GM18498 (cell line): ENCODE data around the gene DPP6.
"Not testable (repeated sequence)": the region's sequence is repeated elsewhere in the genome, so short reads cannot be mapped to it uniquely, and the experiment has no call there.

Experiments
- ATAC-seq: cut with Tn5 transposase; IDR thresholded peaks from one replicate; pipeline ENCODE4 v1.9.1; 2021; ENCODE audit warnings: mild to moderate bottlenecking, moderate library complexity; ENCODE audit not compliant: unreplicated experiment

DPP6 gene

DNA sequence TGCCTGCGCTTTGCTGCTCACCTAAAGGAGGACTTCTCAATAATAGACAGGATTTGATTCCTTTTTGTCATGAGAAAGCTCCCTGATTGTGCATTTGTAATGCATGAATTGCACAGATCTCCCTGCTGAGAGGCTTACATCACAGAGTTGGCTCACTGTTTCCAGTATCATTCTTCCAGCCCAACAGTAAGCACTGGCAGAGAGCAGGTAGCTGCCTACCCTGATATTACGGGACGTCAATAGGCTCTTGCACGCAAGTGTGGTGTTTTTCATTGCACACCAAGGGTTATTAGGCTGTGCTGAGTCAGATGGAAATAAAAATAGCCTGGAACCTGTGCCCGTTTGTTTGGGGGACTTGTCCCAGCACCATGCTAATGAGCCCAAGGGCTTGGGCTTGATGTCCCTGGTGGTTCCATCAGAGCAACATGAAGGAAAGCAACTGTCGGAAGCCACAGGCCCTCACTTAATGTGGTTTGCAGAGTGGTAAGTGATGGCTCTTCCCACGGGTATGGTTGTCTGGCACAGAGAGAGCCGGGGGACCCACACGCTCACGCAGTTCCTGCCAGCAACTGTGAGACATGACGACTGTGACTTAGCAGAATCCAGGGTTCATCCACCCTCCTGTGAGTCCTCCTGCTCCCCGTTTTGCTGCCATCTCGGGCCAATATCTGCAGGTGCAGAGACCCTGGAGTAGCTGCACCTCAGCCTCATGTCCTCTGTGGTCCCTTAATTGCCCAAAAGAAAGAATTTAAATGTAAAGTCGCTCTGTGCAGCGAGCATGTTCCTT lies 20.4 kb downstream of the DPP6 start:
- ATAC-seq = not testable (repeated sequence)

GRCh38 chr7:154078523-154078922 lies 26.3 kb downstream of the DPP6 start:
- not testable (repeated sequence) for ATAC-seq

- not testable (repeated sequence) for ATAC-seq
Measured at GRCh38 chr7:154080249-154080648, 28.1 kb downstream of the DPP6 start.

GRCh38 chr7:154087037-154087725 lies 35.0 kb downstream of the DPP6 start:
- ATAC-seq = not testable (repeated sequence)

- not testable (repeated sequence) for ATAC-seq
Measured at GRCh38 chr7:154092093-154092492, 39.9 kb downstream of the DPP6 start.

DNA sequence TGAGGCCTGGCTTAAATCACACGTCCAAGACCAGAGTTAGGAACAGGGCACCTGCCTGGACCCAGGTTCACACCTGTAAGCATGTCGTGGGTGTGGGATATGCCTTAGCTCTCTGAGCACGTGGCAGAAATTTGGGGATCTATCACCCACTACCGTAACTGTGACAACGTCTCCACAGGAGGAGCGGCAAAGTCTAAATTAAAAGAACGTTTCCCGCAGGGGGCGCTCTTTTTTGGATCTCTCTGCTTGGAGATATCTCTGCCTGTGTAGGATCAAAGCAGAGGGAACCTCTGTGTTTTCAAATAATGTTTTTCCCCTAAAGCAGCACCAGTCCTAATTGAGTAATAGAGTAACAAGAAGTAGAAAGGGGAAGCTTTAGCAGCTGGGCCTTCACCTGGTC lies 43.0 kb downstream of the DPP6 start:
- ATAC-seq = not testable (repeated sequence)

DNA sequence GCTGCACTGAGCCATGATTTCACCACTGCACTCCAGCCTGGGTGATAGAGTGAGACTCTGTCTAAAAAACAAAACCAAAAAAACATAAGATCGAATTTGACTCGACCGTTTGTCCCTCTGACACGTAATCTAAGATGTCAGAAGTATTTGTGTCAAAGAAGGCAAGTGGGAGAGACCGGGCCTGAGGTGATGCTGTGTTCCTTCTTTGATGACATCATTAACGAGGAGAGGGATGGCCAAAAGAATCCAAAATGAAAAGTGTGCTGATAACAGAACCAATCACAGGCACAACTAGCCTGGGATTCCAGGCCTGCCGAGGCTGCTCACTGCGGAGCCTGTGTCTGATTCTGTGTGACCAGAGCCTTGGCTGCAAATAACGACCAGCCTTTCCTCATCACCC lies 52.9 kb downstream of the DPP6 start:
- ATAC-seq = not testable (repeated sequence)

DNA sequence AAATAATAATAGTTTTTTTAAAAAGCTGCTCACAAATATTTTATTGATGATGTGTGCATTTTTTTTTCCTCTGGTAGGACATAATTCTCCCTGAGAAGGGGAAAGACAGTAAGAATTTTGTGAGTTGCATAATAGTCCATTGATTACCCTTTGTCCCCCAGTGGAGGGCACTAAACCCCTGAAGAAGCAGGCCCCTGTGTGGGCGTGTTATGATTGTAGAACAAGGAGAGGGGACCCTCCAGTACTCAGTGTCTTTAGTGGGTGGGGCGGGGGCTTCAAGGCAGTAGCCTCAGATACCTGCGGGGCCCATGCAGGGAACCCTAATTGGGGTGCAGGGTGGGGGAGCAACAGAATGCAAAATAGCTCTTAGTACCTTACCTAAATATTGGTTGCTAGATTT lies 57.4 kb downstream of the DPP6 start:
- not testable (repeated sequence) for ATAC-seq

DNA sequence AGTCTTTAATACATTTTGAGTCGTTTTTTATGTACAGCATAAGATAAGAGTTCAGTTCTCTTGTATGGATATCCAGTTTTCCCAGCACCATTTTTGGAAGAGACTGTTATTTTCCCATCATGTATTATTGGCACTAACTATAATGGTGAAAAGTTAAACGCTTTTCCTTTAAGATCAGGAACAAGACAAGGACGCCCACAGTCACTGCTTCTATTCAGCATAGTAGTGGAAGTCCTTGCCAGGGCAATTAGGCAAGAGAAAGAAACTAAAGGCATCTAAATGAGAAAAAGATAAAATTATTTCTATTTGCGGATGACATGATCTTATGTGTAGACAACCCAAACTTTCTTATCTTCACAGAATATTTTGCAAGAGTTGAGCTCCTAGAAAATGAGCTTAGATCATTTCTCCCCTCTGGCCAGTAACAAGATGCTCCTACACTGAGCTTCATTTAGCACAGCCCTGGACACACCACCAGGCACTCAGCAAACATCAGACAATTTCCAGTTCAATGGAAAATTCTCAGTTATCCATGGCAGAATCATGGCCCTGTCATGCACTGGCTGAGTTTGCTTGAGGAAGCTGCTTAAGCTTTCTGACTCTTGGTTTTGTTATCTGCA lies 61.6 kb downstream of the DPP6 start:
- ATAC-seq = not testable (repeated sequence)

DNA sequence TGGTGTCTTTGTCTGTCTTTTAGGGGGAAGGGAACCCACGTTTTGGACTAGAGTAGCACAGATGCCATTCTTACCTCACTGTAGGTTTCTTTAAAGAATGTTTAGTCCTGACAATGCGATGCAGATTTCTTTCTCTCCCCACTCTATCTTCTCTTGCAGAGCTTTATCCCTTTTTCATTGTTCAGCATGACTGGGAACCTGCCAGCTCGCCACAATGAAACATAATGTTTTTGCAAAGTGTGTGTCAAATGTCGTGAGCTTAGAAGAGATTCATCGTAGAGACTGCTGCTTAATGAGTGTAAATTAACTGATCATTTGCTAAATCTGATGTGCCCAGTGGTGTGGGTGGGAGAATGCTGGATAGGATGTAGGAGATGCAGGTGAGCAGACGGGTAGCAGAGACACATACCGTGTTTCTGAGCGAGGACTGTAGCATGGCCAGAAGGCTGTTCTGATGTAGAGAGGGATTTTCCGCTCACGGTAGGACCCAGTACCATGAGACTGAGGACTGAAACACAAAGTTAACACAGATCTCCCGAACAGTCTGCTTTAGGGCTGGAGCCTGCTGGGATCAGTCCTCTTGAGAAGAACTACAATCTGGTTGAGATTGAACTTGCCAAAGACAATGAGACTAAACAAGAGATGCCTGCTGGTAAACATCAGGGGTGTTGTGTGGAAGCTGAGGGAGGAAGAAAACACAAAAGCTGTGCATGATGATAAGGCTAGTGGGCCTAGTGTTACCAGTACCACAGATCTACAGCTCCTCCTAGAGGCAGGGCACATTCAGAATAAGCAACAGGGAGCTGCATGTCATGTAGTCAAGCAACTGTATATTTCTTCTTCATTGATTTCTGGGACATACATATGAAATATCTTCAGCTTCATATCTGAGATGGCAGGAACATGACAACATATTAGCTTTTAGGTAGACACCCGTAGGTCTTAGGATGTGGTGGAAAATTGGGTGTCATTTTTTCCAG lies 65.5 kb downstream of the DPP6 start:
- not testable (repeated sequence) for ATAC-seq

DNA sequence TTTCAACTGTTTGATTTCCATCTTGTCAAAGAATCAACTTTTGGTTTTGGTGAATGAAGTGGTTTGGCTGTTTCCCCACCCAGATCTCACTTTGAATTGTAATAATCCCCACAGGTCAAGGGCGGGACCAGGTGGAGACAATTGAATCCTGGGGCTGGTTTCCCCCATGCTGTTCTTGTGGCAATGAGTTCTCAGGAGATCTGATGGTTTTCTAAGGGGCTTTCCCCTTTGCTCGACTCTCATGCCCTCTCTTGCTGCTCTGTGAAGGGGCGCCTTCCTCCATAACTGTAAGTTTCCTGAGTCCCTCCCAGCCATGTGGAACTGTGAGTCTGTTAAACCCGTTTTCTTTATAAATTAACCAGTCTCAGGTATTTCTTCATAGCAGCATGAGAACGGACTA lies 68.6 kb downstream of the DPP6 start:
- not testable (repeated sequence) for ATAC-seq

GRCh38 chr7:154122720-154123119 lies 70.5 kb downstream of the DPP6 start:
- ATAC-seq = not testable (repeated sequence)

GRCh38 chr7:154123397-154123796 lies 71.2 kb downstream of the DPP6 start:
- ATAC-seq = not testable (repeated sequence)

- ATAC-seq = not testable (repeated sequence)
Measured at GRCh38 chr7:154129142-154129541, 76.9 kb downstream of the DPP6 start.

GRCh38 chr7:154132617-154133016 lies 80.4 kb downstream of the DPP6 start:
- not testable (repeated sequence) for ATAC-seq

DNA sequence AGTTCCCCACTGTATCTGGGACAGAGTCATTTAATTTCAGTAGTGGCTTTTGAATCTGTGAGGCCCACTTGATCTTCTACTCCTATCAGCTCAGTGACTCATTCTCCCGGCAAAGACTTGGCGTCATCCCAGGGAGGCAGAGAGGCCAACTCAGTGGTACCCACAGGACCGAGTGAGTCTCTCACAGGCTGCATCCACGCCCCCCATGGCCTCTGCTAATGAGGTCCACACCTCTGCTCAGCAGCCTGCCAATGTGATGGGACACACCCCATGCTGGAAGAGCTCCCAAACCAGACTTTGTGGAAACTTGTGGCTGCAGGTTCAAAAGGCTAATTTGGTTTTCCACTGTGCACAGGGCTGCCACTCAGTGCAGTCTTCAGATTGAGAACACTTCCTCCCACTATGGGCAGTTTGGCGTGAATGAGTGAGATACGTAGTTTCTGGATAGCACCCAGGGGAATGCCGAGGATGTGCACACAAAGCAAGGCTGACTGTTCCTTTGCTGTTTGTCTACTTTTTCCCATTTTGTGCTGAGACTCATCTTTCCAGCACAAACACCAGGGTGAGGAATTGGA lies 81.6 kb downstream of the DPP6 start:
- not testable (repeated sequence) for ATAC-seq

- ATAC-seq = not testable (repeated sequence)
Measured at GRCh38 chr7:154134698-154135097, 82.5 kb downstream of the DPP6 start.

DNA sequence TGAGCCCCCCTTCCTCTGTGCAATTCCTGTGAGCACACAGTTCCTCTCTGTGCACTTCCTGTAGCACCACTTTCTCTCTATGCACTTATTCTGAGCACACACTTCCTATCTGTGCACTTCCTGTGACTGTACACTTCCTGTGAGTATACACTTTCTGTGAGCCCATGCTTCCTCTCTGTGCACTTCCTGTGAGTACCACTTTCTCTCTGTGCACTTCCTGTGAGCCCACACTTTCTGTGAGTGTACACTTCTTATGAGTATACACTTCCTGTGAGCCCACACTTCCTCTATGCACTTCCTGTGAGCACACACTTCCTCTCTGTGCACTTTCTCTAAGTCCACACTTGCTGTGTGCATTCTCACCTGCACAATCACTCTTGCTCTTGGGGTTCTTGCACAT lies 83.4 kb downstream of the DPP6 start:
- not testable (repeated sequence) for ATAC-seq

- not testable (repeated sequence) for ATAC-seq
Measured at GRCh38 chr7:154145922-154146706, 93.9 kb downstream of the DPP6 start.
